Tibial nerve (tissue), 4 donors: ENCODE results near the gene ZNF821.

Source experiments
- CTCF ChIP-seq, 5 experiments: fragments of 200-600 bp in 3 of 5; fragments of 450-650 bp in 2 of 5; sonication (generic) in 3 of 5; IDR thresholded peaks; one replicate each; pipeline ENCODE4 v1.5.1; 2016 to 2019; ENCODE audit warnings: antibody characterized with exemption in 5 of 5, mild to moderate bottlenecking in 3 of 5, moderate library complexity in 2 of 5
- EP300 ChIP-seq, 2 donors: sonication (generic); formaldehyde crosslinking; IDR thresholded peaks; one replicate each; pipeline ENCODE4 v1.6.1; 2017; ENCODE audit warnings: antibody characterized with exemption in 2 of 2, mild to moderate bottlenecking in 1 of 2

- no peak for TF ChIP-seq CTCF (IDR thresholded peaks at IDR 0.05)
- no peak for TF ChIP-seq EP300 (IDR thresholded peaks at IDR 0.05)
Measured at GRCh38 chr16:71826533-71827017, 57.4 kb downstream of the ZNF821 start.
